GM12878 (cell line): ENCODE results near the gene AP5B1. TPM values are rescaled to one million over a fixed set of nuclear protein-coding genes. Genes with fewer than 3 reads are reported as not detected.
A peak's percentile ranks its signal among the peaks of the same experiment; 100 is the strongest.

Experiments used
- ATAC-seq: fragments of 200-7000 bp; cut with Tn5 transposase; 3 replicates; pipeline ENCODE4 v1.9.1; 2020; ENCODE audit warnings: mild to moderate bottlenecking, moderate library complexity
- BruUV-seq: library from RNA; stranded (reverse); fragments of 400-500 nt; replicated peaks from 2 replicates; lab custom pipeline; 2021; lab: Mats Ljungman, UMichigan
- CTCF ChIA-PET: fragments of 300-600 bp; sonication (Branson Sonifier 250); formaldehyde crosslinking; extraction: SDS; loops from one replicate; lab custom pipeline; 2021; ENCODE audit warnings: inconsistent platforms; lab: Yijun Ruan, JAX
- POLR2A ChIA-PET: fragments of 350-600 bp; formaldehyde crosslinking; extraction: SDS; loops from one replicate; lab custom pipeline; 2021; ENCODE audit warnings: inconsistent platforms; lab: Charles Lee
- RAD21 ChIA-PET: fragments of 300-600 bp; sonication (Branson Sonifier 250); formaldehyde crosslinking; loops from one replicate; lab custom pipeline; 2023; ENCODE audit warnings: antibody characterized with exemption; ENCODE audit not compliant: unreplicated experiment; lab: Charles Lee
- SMC1A ChIA-PET: fragments of 300-600 bp; sonication (Branson Sonifier 250); formaldehyde crosslinking; loops from one replicate; lab custom pipeline; 2023; ENCODE audit not compliant: unreplicated experiment, uncharacterized antibody; lab: Charles Lee
- DNase-seq: peaks from one replicate; pipeline ENCODE4 v3.0.0-alpha.2; 2011; ENCODE audit warnings: low read depth, low spot score
- FAIRE-seq: peaks from 3 replicates; lab custom pipeline; 2011; peaks lifted over from hg19 to GRCh38; lab: Jason Lieb, UNC
- H2AFZ ChIP-seq: 2 replicates; pipeline ENCODE4 v1.6.0; 2011; ENCODE audit warnings: low read depth, low read length, control low read depth; ENCODE audit not compliant: control insufficient read depth
- H3K27ac ChIP-seq: 2 replicates; pipeline ENCODE4 v1.5.1; 2011; ENCODE audit warnings: control low read depth; ENCODE audit not compliant: control insufficient read depth, insufficient read depth
- H3K27me3 ChIP-seq, 2 experiments: replicated peaks in 1 of 2; 2 replicates each; pipeline versions ENCODE4 v1.6.0 to v1.6.1; 2011; ENCODE audit warnings: low read length in 1 of 2; ENCODE audit not compliant: control insufficient read depth in 2 of 2, insufficient read depth in 2 of 2
- H3K36me3 ChIP-seq, 2 experiments: 2 replicates each; pipeline ENCODE4 v1.5.1; 2011; ENCODE audit warnings: low read length in 1 of 2; ENCODE audit not compliant: control insufficient read depth in 2 of 2, insufficient read depth in 2 of 2
- H3K4me1 ChIP-seq: 2 replicates; pipeline ENCODE4 v1.6.1; 2011; ENCODE audit warnings: mild to moderate bottlenecking, low read length, moderate library complexity, mixed read lengths; ENCODE audit not compliant: control insufficient read depth, insufficient read depth
- H3K4me2 ChIP-seq: 2 replicates; pipeline ENCODE4 v1.6.0; 2011; ENCODE audit warnings: control low read depth; ENCODE audit not compliant: control insufficient read depth, insufficient read depth
- H3K4me3 ChIP-seq: fragments of 200-600 bp; sonication (generic); 2 replicates; pipeline ENCODE4 v1.5.1; 2016
- H3K79me2 ChIP-seq: 2 replicates; pipeline ENCODE4 v1.6.0; 2011; ENCODE audit warnings: low read length; ENCODE audit not compliant: control insufficient read depth, insufficient read depth
- H3K9ac ChIP-seq: 2 replicates; pipeline ENCODE4 v1.8.0; 2011; ENCODE audit warnings: low read length, control low read depth, mixed read lengths; ENCODE audit not compliant: control insufficient read depth, insufficient read depth
- H3K9me3 ChIP-seq: replicated peaks from 3 replicates; pipeline ENCODE4 v1.5.1; 2011; ENCODE audit warnings: mild to moderate bottlenecking, low read length; ENCODE audit not compliant: control insufficient read depth, insufficient read depth
- H4K20me1 ChIP-seq: 2 replicates; pipeline ENCODE4 v1.6.0; 2011; ENCODE audit not compliant: control insufficient read depth, insufficient read depth
- CEBPZ ChIP-seq: fragments of 150-350 bp; IDR thresholded peaks from 2 replicates; pipeline ENCODE4 v1.6.1; 2016; ENCODE audit warnings: low read depth, low read length
- EZH2 ChIP-seq: IDR thresholded peaks from 2 replicates; pipeline ENCODE4 v1.6.1; 2012; ENCODE audit warnings: low read depth, mild to moderate bottlenecking, control low read depth, inconsistent platforms, low read length, borderline replicate concordance; ENCODE audit not compliant: control insufficient read depth
- SP1 ChIP-seq: IDR thresholded peaks from one replicate; pipeline ENCODE4 v1.6.1; 2011; ENCODE audit warnings: low read depth, low read length
- SUZ12 ChIP-seq: fragments of 200-600 bp; sonication (generic); IDR thresholded peaks from one replicate; pipeline ENCODE4 v1.6.1; 2018; ENCODE audit warnings: antibody characterized with exemption, mild to moderate bottlenecking; ENCODE audit not compliant: unreplicated experiment
- WGBS: methylation state at CpG from one replicate; pipeline ENCODE4 v1.1.6; 2016; ENCODE audit warnings: low lambda C conversion rate; ENCODE audit not compliant: insufficient replicate concordance, insufficient coverage; ENCODE audit errors: missing lambda C conversion rate; 5-methylcytosine and 5-hydroxymethylcytosine counted together
- in situ Hi-C: fragments of 300-500 bp; cut with MboI; formaldehyde crosslinking; loops from 9 replicates; pipeline ENCODE4 v1.14.3; 2018; ENCODE audit warnings: mixed read lengths
- intact Hi-C: fragments of 100-400 bp; cut with micrococcal nuclease; formaldehyde crosslinking; loops from one replicate; pipeline ENCODE4 v1.14.2; 2022; ENCODE audit not compliant: unreplicated experiment
- polyA plus RNA-seq, 11 experiments: library from polyadenylated mRNA; depleted of rRNA in 4 of 11; unstranded in 6 of 11; stranded (reverse) in 5 of 11; fragments of >200 nt; fragmentation: Nextera tagmentation in 4 of 11; fragmentation: Illumina TruSeq in 1 of 11; extraction: Ambion mirVana in 4 of 11; extraction: Trizol in 1 of 11; gene quantifications; 1 replicate in 1 of 11; 2 replicates in 10 of 11; pipeline versions ENCODE4 v1.2.1 to v1.2.3, GENCODE V29; 2011 to 2016; ENCODE audit warnings: inconsistent platforms in 2 of 11, missing spikeins in 2 of 11, low read depth in 1 of 11
- total RNA-seq, 4 experiments: library from RNA; depleted of rRNA in 3 of 4; stranded (reverse); fragments of >200 nt in 3 of 4; fragmentation: Illumina TruSeq in 1 of 4; extraction: Trizol in 1 of 4; gene quantifications; 2 replicates each; pipeline versions ENCODE4 v1.2.1 to v1.2.3, GENCODE V29; 2013 to 2021
- TF ChIP-seq, protein P1 (sequence below): IDR thresholded peaks from 2 replicates; pipeline ENCODE4 v1.6.1; 2011; ENCODE audit warnings: low read depth, mild to moderate bottlenecking, low read length, moderate library complexity, borderline replicate concordance; ENCODE audit errors: extremely low read depth

The AP5B1 gene
- total and polyA plus RNA-seq, 10 of the 15 experiments (the other 5 are each of a cell fraction or from before 2014, with no cell fraction given): 0.47 to 13.1 (median 4.8) TPM

DNA sequence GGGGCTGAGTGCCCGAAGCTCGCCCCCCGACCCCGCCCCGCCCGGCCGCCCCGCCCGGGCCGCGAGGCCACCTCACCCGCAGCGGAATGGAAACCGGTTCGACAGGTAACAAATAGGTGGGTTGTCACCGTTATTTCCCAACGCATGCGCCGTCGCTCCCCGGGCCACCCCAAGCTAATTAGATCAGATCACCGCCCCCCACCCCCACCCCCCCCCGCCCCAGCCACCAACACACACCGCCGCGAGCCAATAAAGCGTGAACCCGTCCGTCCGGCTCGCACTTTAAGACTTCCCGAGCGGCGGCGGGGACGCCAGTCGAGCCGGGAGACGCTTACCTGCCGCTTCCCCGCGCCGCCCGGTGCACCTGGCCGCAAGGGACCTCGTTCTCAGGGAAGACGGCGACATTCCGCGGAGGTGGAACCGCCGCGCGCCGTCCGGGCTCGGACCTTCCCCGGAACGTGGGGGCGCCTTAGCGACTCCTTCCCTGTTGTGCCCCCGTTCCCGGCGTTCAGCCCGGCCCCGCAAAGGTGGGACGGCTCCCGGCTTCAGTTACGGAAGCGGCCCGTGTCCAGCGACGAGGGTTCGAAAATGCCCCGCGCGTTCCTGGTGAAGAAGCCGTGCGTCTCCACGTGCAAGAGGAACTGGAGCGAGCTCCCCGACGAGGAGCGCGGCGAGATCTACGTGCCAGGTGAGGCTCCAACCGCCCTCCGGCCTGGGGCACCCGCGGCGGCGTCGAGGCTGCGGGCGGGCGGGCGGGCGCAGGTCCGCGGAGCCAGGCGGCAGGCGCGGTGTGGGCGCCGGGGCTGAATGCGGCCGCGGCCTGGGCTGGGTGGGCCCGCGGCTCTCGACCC is 6.2 kb upstream of the AP5B1 start, which contains the start of gene OVOL1 (continued):
- TF ChIP-seq, protein P1, sequence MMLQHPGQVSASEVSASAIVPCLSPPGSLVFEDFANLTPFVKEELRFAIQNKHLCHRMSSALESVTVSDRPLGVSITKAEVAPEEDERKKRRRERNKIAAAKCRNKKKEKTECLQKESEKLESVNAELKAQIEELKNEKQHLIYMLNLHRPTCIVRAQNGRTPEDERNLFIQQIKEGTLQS: no peak
- TF ChIP-seq CEBPZ (no peak), EZH2 (peak; percentile 97; the same call in 1 of the 2 replicates)

DNA sequence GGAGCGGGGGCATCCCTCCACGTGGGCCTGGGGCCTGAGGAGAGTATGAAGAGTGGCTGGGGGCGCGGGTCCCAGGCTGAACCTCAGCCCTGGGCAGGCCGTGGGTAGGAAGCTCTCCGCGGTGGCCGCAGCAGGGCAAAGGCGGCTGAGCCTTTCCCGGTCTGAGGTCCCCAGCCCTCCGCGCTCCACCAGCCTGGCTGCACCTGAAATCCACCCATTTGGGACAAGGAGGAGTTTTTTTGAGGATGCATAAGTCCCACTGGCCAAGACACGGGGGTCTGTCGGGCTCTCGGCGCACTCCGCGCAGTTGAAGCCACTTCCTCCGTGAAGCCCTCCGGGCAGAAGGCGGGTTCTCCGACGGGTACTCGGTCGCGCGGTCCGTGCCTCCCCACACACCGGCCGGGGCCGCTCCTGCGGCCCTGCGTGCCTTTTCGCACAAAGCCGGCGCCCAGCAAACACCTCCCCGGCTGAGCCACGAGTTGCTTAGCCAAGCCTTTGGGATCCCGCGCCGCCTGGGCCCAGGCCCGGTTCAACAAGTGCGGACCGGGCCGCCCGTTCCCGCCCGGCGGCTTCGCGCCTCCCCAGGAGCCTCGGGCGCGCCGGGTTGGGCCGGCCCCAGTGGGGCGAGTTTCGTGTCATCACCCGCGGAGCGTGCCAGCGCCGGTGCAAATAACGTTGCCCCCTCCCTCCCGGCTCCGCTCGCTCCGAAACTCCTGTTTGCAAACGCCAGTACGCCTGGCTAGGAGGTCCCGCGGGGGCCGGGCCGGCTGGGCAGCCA is 5.4 kb upstream of the AP5B1 start:
- Histone ChIP-seq H3K9ac (no peak overlapping the region), H3K27me3 (peaks cover 11 to 12% of the 10 kb centered on the region in 2 experiments; a peak in 3 of 4 replicates), H3K9me3 (no peaks in the 10 kb centered on the region), H3K27ac (no peak overlapping the region), H2AFZ (no peak overlapping the region), H3K4me3 (no peak overlapping the region), H3K36me3 (no peaks in the 10 kb centered on the region), H4K20me1 (no peaks in the 10 kb centered on the region), H3K4me1 (peaks cover 28% of the 10 kb centered on the region), H3K4me2 (no peak overlapping the region), H3K79me2 (no peaks in the 10 kb centered on the region)
- ChIA-PET RAD21 (interaction anchor here (1.5 to 2.8 kb wide), 2 partner anchors 32 to 148 kb away, joined by 4 to 9 read pairs; partner anchors contain the start of gene SIPA1), CTCF (no interaction called here), POLR2A (no interaction called here), SMC1A (no interaction called here)
- no TSS peak for BruUV-seq
- no peak for DNase-seq
- in situ Hi-C loops (no loop called here), intact Hi-C loops (no loop called here)
- FAIRE-seq: no peak
- TF ChIP-seq EZH2 (0 out of 2 replicates have a peak, but pooled peaks have one; percentile 81), SP1 (no peak), SUZ12 (peak; percentile 99)
- no peak for ATAC-seq
- WGBS: 21% methylated on average over 52 of the region's 74 CpGs
